Stimulated activated CD8-positive, alpha-beta memory T cell treated with anti-CD3 and anti-CD28 coated beads, Interleukin-2, amount 100 ng/mL, for 48 hours (primary cell): ENCODE measurements around the gene EMC7.
"Not testable (repeated sequence)": the region's sequence is repeated elsewhere in the genome, so short reads cannot be mapped to it uniquely, and the experiment has no call there.

Source experiments
- DNase-seq, 2 donors: peaks; one replicate each; pipeline ENCODE4 v3.0.0-alpha.2; 2020; ENCODE audit warnings: low read depth in 2 of 2

Gene EMC7

DNA sequence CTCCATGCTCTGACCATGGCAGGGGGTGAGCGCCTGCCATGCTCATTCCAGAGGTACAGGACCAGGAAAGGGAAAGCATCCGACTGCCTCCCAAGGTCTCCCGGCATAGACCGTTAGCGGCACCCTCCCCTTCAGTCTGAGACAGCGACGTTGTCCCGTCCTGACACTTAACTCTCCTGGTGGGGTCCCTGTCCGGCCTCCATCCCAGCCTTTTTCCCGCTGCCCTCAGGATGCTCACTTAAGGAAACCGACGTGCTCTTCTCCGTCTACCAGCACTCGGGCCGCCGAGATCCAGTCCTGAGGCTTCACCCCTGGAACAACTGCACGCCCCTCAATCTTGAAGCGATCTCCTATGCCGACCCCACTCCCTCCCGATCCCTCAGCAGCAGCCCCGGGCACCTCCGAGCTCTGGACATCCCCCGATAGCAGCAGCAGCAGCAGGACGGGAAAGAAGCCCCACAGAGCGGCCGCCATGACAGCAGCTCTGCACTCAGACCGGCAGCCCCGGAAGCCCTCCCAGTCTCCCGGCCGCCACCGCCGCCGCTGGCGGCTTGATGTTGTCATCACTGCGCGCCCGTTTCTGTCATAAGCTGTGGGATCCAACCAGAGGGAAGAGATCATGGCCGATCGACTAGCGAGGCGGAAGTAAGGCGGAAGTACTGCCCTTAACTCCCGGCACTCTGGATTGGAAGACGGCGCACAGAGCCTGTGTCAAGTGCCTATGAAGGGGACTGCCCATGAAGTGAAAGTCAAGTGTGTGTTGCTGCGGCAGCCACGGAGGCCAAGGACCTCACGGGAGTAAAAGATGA, at the start of gene EMC7, which contains the start of gene PGBD4:
Gene EMC7, minus strand, starts transcription at position 497 of the 809 bp plus-strand sequence. Its CDS starts 23 bp downstream, at position 474.
Gene PGBD4, plus strand, starts transcription at position 718 of the 809 bp plus-strand sequence. CDS start 449 bp downstream, outside the sequence.
- peak; percentile 94 to 99 for DNase-seq

DNA sequence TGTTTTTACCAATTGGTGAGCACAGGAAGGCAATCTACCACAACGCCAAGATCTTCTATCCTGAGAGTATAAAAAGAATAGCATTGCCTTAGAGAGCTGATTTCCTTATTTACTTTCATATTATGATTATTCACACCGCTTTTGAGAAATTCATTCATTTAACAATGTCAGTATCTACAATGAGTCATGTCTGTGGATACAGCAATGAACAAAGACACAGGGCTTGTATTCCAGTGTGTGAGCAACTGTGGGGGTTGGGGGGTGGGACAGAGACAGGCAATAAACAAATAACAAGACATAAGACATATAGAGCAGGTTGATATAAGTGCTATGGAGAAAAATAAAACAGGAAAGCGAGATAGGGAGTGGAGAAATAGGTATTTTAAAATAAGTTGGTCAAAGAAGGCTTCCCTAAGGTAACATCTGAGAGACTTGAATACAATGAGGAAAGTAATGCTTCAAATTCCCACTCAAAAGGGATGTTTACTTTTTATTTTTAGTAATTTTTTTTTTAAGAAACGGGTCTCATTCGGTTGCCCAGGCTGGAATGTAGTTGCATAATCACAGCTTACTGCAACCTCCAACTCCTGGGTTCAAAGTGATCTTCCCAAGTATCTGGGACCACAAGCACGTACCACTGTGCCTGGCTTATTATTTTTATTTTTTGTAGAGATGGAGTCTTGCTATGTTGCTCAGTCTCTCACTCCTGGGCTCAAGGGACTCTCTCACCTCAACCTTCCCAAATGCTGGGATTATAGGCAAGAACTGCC, 45.9 kb upstream of the EMC7 start:
- DNase-seq: no peak

DNA sequence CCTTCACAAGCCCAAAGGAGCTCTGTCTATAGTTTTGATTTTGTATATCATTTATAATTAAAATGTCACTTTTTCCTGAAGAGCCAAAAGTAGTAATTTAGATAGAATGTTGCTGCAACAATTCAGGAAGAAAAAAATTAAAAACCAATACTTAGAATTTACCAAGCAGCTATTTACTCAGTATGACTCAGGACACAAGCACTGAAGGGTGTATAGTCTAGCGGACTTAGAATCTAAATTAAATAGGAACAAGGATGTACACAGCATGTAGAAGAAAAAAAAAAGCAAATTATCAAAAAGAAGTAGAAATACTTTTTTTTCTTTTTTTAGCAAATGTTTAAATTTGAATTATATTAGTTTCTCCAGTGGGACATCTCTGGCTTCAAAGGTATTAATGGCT, 31.8 kb upstream of the EMC7 start:
- no peak for DNase-seq

DNA sequence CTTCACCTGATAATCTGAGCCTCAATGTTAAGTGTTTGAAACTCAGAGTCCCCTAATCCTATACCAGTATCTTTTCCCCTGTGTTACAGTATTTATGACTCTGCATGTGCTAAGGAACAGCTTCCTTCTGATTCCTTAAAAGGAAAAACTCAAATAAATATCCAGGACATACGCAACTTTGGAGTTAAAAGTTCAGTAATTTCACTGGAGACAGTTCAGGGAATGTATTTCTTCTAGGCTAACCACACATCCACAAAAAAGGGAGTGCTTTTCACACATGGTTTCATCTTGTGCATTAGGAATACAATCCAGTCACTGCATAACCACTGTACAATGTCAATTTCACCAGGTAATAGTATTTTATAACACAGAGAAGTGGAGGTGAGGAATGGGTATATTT, 31.2 kb upstream of the EMC7 start:
- DNase-seq: no peak

DNA sequence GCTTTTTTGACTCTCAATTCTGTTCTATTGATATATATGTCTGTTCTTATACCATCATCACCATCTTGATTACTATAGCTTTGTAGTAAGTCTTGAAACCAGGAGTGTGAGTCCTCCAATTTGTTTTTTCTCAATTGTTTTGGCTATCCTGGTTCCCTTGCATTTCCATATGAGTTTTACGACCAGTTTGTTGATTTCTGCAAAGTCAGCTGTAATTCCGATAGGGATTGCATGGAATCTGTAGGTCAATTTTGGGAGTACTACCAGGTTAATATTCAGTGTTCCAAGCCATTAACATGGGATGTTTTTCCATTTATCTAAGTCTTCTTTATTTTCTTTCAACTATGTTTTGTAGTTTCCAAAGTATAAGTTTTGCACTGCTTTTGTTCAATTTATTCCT, 27.2 kb upstream of the EMC7 start:
- no peak for DNase-seq

DNA sequence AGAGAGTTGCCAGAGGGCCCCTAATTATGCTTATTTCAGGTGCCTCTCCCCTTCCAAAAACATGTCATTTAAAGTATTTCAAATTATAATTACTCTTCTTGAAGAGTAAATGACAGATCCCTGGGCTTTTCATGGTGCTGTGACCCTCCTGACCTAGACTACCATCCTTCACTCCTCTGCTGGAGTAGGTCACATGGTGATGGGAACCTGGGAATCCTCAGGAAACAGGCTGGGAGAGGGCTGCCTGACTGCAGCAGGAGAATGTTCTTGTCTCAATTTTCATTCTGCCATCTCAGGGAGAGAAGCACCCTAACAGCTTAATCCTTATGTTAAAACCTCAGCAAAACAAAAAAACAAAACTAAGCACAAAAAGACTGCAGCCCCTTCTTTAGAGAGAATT, 24.9 kb upstream of the EMC7 start:
- DNase-seq: no peak

DNA sequence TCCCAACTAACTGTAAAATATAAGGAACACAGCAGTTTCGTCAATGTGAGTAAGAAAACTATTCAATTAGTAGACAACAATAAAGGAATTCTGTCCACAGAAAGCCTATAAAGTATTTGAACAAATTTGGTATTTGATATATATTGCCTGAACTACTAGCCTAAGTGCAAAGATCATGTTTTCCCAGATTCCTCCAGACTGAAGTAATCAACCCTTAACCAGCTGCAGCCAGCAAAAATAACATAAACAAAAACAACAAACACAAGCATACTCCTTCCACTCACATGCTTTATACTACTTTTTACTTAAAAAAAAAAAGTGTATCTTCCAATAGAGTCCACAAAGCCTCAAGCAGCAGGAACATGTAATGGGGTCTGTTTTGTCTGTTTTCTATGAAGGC, 24.3 kb upstream of the EMC7 start:
- no peak for DNase-seq

DNA sequence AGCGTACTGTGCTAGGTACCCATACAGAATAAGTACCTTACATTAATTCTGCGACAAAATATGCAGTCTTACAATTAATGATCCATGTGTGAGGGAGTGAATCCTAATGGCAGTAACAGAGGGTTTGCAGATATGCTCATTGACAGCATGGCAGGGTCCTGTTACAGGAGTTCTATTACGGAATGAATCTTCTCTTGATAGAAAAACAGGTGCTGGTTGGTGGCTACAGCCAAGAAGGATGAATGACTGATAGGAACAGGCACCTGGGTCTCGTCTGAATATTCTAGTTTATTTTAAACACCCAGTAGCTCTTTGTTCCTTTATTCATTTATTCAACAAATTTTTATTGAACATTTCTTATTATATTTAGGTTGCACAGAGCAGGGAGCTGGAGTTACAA, 23.0 kb upstream of the EMC7 start:
- no peak for DNase-seq

DNA sequence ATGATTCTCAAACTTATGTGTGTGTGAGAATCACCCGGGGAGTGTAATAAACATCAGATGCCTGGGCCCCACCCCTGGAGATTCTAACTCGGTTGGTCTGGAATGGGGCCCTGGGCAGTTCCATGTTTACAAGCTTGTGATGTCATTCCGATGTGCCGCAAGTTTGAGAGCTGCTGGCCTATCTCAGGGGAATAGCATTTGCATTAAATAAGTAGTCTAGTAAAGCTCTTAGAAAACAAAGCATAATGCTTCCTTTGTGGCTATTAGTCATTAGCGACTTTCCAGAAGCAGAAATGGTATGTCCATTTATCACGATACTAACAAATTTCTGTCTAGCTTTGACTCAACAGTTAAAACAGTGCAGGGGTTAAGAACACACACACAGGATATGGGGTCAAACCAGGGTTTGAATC, 21.1 kb upstream of the EMC7 start:
- no peak for DNase-seq

DNA sequence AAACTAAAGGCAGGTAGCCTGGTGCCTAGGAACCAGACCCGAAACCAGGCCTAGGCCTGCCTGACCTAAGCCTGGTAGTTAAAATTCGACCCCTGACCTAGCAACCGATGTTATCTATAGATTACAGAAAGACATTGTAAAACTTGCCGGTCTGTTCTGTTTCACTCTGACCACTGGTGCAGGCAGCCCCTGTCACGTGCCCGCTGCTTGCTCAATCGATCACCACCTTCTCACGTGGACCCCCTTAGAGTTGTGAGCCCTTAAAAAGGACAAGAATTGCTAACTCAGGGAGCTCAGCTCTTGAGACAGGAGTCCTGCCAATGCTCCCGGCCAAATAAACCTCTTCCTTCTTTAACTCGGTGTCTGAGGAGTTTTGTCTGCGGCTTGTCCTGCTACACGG, 20.1 kb upstream of the EMC7 start:
- DNase-seq: not testable (repeated sequence)

DNA sequence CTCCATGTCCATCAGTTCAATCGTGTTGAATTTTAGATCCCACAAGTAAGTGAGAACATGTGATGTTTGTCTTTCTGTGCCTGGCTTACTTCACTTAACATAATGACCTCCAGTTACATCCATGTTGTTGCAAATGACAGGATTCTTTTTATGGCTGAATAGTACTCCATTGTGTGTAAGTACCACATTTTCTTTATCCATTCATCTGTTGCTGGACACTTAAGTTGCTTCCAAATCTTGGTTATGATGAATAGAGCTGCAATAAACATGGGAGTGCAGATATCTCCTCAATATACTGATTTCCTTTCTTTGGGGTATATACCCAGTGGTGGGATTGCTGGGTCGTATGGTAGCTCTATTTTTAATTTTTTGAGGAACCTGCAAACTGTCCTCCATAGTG, 18.8 kb upstream of the EMC7 start:
- DNase-seq: not testable (repeated sequence)

DNA sequence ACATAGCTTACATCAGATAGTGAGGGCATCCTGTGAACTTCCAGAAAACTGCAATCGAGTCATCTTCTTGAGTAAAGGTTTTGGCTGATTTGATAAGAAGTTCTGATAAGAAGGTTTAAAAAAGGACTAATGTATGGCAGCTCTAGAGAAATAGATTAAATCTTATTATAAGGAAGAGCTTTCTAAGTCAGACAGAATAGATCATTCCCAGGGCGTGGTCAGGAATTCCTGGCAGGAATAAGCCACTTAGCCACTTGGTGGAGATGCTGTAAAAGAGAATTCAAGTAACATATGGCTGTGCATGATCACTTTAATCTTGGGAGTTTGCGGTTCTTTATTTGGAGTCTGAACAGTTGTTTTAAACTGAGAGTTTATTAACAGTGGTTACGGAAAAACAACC, 17.6 kb upstream of the EMC7 start:
- no peak for DNase-seq

DNA sequence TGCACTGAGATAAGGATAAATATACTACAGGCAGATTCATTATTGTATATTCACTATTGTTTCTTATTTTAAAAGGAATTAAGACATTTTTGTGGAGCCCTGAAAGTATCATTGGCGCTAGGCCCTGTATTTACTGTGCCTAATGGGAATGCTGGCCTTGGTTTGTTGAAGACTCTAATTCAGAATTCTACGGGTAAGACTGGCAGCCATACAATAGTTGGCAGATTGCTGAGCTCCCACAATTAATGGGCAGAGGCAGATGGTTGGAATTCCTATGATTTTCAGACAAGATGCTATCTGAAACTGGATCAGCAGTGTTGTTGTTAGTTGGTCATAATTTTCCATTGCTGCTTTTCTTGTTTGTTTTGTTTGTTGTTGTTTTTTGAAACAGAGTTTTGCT, 15.0 kb upstream of the EMC7 start:
- no peak for DNase-seq

DNA sequence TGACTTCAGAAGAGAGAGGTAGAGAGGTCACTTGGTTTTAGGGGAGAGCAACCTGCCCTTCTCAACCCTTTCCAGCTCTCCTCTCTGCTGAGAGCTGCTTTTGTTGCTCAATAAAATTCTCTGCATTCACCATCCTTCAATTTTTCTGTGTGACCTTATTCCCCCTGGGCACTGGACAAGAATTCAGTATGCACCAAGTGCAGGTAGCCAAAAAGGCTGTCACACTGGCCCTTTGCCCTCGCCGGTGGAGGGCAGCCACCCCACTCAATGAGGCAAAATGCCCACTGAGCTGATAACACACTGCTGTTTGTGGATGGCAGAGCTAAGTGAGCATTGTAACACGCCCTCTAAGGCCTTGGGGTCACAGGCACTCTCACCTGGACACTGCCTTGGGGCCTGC, 13.1 kb upstream of the EMC7 start:
- DNase-seq: no peak

DNA sequence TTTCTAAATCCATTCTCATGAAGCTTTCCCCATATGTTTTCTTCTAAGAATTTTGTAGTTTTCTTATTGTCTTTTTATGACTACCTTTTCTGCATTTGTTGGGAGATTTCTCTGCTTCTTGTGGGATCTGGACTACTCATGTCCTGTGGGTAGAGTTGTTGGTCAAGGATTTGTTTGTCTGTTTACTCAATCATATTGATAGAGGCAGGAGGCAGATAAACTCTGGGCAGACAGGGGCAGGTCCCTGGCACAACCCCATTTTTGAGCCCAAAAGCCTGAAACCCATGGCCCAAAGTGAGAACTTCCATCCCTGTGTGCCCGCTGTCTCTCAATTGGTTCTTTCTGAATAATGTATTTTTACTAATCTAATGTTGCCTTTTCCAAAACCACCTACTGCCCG, 12.6 kb upstream of the EMC7 start:
- no peak for DNase-seq

DNA sequence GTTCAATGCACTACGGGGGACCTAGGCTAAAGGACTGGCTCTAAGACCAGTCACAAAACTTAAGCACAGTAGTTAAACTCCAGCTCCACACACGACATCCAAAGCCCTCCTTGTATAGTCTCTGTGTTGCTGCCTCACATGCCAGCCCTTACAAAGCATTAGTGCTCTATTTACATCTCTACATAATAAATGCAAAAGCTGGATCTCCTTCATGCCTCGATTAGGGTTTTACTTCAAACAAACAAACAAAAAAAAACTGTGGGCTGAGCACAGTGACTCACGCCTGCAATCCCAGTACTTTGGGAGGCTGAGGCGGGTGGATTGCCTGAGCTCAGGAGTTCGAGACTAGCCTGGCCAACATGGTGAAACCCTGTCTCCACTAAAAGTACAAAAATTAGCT, 9.8 kb upstream of the EMC7 start:
- no peak for DNase-seq

DNA sequence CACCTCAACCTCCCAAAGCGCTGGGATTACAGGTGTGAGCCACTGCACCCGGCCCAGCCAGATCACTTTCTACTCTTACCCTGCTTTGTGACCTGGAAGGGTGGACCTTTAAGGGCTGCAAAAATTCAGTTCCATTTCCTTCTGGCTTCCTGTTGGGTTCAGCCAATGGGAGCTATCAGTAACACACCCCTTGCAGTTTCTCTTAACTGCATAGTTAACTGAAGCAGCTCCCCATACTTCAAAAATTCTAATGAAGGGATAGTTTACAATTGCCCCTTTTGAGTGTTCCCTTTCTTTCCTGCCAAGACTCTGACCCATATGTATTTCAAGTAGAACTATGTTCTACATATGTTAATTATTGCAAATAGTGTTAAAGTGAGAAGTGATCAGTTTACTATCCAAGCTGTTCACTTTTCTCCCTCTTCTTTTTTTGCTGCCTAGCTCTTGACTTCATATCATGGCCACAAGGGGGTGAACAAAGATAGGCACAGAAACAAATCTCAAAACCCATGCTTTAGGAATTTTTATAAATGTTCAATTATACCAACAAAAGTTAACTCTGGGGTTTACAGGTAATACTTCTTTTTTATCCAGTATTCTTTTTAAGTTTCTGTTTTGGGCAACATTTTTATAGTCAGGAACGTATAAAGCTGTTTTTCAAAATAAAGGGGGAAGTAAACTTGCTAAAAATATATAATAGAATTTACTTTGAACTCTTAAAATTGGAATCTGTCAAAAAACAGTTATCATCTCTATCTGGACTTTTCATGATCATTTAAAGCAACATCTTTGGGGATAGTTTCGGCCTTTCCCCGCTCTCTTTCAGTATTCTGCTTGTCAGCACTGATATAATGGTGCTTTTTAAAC, 8.4 kb upstream of the EMC7 start:
- no peak for DNase-seq

DNA sequence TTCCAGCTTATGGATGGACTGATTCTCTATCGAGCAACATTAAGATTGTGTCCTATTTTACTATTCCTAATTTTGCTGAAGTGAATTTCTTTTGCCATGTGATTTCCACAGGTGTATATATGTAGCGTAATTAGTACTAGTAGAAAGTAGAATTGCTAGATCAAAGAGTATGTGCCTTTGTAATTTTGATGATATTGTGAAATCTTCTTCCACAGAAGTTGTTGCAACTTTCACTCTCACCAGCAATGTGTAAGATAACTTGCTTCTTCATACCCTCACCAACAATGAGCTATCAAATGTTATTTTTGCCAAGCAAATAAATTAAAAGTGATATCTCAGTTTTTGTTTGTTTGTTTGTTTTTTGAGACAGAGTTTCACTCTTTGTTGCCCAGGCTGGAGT, 5.7 kb upstream of the EMC7 start:
- no peak for DNase-seq

DNA sequence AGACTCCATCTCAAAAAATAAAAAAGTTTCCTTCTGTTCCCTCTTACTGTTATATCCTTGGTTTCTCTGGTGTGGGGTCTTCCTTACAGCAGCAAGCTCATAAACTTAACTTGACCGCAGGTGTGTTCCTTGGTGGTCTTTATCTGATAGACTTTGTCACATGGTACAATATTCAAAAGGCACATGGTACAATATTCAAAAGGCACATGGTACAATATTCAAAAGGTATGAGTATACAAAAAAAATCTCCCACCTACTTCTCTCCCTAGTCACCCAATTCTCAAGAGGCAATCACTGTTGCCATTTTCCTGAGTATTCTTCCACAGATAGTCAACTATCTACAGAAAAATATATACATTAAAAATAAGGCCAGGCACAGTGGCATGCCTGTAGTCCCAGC, 4.8 kb upstream of the EMC7 start:
- no peak for DNase-seq

DNA sequence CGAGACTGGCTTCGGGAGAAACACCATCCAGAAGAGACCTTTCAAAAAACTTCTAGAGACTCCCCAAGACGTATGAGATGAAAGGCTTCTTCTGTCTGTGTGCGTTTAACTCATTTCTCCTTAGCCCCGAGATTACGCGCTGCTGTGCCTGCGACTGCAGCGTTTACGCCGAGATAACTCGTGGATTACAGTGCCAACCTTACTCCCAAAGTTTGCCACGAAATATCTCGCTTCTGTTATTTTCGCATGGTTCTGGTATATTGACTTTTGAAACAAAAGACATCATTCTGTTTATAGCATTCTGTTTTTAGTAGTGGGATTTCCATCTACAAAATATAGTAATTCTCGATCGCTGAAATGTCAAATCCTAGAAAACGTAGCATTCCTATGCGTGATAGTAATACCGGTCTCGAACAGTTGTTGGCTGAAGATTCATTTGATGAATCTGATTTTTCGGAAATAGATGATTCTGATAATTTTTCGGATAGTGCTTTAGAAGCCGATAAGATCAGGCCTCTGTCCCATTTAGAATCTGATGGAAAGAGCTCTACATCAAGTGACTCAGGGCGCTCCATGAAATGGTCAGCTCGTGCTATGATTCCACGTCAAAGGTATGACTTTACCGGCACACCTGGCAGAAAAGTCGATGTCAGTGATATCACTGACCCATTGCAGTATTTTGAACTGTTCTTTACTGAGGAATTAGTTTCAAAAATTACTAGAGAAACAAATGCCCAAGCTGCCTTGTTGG, 688 bp upstream of the EMC7 start:
- no peak for DNase-seq

DNA sequence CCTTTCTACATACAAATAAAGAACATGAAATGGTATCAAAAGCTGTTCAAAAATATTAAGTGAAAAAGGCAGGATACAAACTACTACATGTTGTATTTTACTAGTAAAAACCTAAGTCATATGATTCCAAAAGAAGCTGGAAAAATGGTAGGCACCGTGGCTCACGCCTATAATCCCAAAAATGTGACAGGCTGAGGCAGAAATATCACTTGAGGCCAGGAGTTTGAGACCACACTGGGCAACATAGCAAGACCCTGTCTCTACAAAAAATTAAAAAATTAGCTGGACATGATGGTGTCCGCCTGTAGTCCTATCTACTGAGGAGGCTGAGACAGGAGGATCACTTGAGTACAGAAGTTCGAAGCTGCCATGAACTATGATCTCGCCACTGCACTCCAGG, 1.7 kb downstream of the EMC7 start:
- no peak for DNase-seq
